ENCODE measurements around the gene KANK4. TPM values are rescaled to one million over a fixed set of nuclear protein-coding genes. Genes with fewer than 3 reads are reported as not detected.

KANK4 gene
- total RNA-seq, 1 donor from 2014 or later = 0.21 TPM

GRCh38 chr1:62337706-62338631 lies 18.7 kb upstream of the KANK4 start:
- no peak for DNase-seq (ENCODE audit: low read depth)

GRCh38 chr1:62336995-62337705 lies 17.9 kb upstream of the KANK4 start:
- DNase-seq (ENCODE audit: low read depth) = peak; percentile 26

GRCh38 chr1:62336638-62336994 lies 17.4 kb upstream of the KANK4 start:
- no peak for DNase-seq (ENCODE audit: low read depth)

GRCh38 chr1:62335656-62336055 lies 16.4 kb upstream of the KANK4 start:
- DNase-seq (ENCODE audit: low read depth) = no peak

GRCh38 chr1:62334434-62334985 lies 15.3 kb upstream of the KANK4 start:
- DNase-seq (ENCODE audit: low read depth) = no peak

- no peak for DNase-seq (ENCODE audit: low read depth)
Observed at GRCh38 chr1:62333441-62333840, 14.2 kb upstream of the KANK4 start.

- peak; percentile 9 for DNase-seq (ENCODE audit: low read depth)
Observed at GRCh38 chr1:62327360-62328055, 8.3 kb upstream of the KANK4 start.

GRCh38 chr1:62325681-62326080 lies 6.4 kb upstream of the KANK4 start:
- peak; percentile 69 for DNase-seq (ENCODE audit: low read depth)

GRCh38 chr1:62325081-62325480 lies 5.8 kb upstream of the KANK4 start:
- peak; percentile 50 for DNase-seq (ENCODE audit: low read depth)

GRCh38 chr1:62321446-62321845 lies 2.2 kb upstream of the KANK4 start:
- peak; percentile 75 for DNase-seq (ENCODE audit: low read depth)

GRCh38 chr1:62318320-62318755 lies 896 bp downstream of the KANK4 start:
- no peak for DNase-seq (ENCODE audit: low read depth)

- DNase-seq (ENCODE audit: low read depth) = no peak
Observed at GRCh38 chr1:62317021-62317768, 2.0 kb downstream of the KANK4 start.

- DNase-seq (ENCODE audit: low read depth) = no peak
Observed at GRCh38 chr1:62316135-62316534, 3.1 kb downstream of the KANK4 start.

GRCh38 chr1:62315387-62315786 lies 3.8 kb downstream of the KANK4 start:
- no peak for DNase-seq (ENCODE audit: low read depth)

GRCh38 chr1:62314454-62315350 lies 4.5 kb downstream of the KANK4 start:
- no peak for DNase-seq (ENCODE audit: low read depth)

- no peak for DNase-seq (ENCODE audit: low read depth)
Observed at GRCh38 chr1:62312698-62313097, 6.5 kb downstream of the KANK4 start.

- no peak for DNase-seq (ENCODE audit: low read depth)
Observed at GRCh38 chr1:62311473-62311943, 7.7 kb downstream of the KANK4 start.

- no peak for DNase-seq (ENCODE audit: low read depth)
Observed at GRCh38 chr1:62309906-62310305, 9.3 kb downstream of the KANK4 start.

- DNase-seq (ENCODE audit: low read depth) = no peak
Observed at GRCh38 chr1:62308606-62309005, 10.6 kb downstream of the KANK4 start.

Data from myocyte (in vitro differentiated cells).